ENCODE data around the gene DAAM2.

DAAM2 gene

GRCh38 chr6:39790772-39791171, 1.4 kb upstream of the DAAM2 start:
- no peak for DNase-seq

GRCh38 chr6:39791311-39791710, 865 bp upstream of the DAAM2 start:
- DNase-seq = peak; percentile 56

GRCh38 chr6:39792540-39793450, 619 bp downstream of the DAAM2 start:
- peak; percentile 26 for DNase-seq

GRCh38 chr6:39793516-39793915, 1.3 kb downstream of the DAAM2 start:
- no peak for DNase-seq

- DNase-seq = no peak
Measured at GRCh38 chr6:39794231-39794630, 2.1 kb downstream of the DAAM2 start.

GRCh38 chr6:39797751-39798150, 5.6 kb downstream of the DAAM2 start:
- no peak for DNase-seq

- DNase-seq = no peak
Measured at GRCh38 chr6:39800034-39801032, 8.2 kb downstream of the DAAM2 start.

GRCh38 chr6:39801456-39802251, 9.5 kb downstream of the DAAM2 start:
- DNase-seq = no peak

GRCh38 chr6:39803872-39804271, 11.7 kb downstream of the DAAM2 start:
- no peak for DNase-seq

GRCh38 chr6:39804466-39805065, 12.4 kb downstream of the DAAM2 start:
- no peak for DNase-seq

GRCh38 chr6:39806278-39806677, 14.1 kb downstream of the DAAM2 start:
- DNase-seq = no peak

GRCh38 chr6:39808346-39808745, 16.2 kb downstream of the DAAM2 start:
- no peak for DNase-seq

GRCh38 chr6:39808964-39809363, 16.8 kb downstream of the DAAM2 start:
- no peak for DNase-seq

- no peak for DNase-seq
Measured at GRCh38 chr6:39811835-39812345, 19.7 kb downstream of the DAAM2 start.

GRCh38 chr6:39812496-39812852, 20.3 kb downstream of the DAAM2 start:
- no peak for DNase-seq

GRCh38 chr6:39812853-39813533, 20.8 kb downstream of the DAAM2 start:
- peak; percentile 12 for DNase-seq

- DNase-seq = no peak
Measured at GRCh38 chr6:39814236-39814635, 22.1 kb downstream of the DAAM2 start.

GRCh38 chr6:39815356-39815755, 23.2 kb downstream of the DAAM2 start:
- DNase-seq = no peak

GRCh38 chr6:39816747-39817146, 24.6 kb downstream of the DAAM2 start:
- DNase-seq = no peak

- DNase-seq = no peak
Measured at GRCh38 chr6:39818695-39819094, 26.5 kb downstream of the DAAM2 start.

GRCh38 chr6:39819228-39819627, 27.1 kb downstream of the DAAM2 start:
- peak; percentile 27 for DNase-seq

GRCh38 chr6:39819676-39820075, 27.5 kb downstream of the DAAM2 start:
- DNase-seq = no peak
